ENCODE results near the gene RHEBL1.

DNA sequence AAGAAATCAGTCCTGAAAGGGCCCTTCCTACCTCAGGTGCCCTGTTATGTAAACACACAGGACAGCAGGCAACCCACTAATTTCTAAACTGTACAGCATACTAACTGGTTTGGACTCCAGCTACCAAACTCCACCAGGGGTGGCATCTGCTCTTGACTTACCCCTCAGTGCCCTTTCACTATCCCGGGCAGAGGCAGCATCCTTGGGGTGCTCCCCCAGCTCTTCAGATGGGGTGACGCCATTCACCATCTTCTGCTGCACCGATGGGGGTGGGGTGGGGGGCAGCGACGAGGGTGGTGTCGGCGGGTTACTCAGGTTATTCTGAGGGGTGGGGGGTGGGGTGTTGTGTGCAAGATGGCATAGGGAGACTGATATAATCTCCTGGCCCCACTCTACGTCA is 39.7 kb downstream of the RHEBL1 start:
- TF ChIP-seq, protein P1, sequence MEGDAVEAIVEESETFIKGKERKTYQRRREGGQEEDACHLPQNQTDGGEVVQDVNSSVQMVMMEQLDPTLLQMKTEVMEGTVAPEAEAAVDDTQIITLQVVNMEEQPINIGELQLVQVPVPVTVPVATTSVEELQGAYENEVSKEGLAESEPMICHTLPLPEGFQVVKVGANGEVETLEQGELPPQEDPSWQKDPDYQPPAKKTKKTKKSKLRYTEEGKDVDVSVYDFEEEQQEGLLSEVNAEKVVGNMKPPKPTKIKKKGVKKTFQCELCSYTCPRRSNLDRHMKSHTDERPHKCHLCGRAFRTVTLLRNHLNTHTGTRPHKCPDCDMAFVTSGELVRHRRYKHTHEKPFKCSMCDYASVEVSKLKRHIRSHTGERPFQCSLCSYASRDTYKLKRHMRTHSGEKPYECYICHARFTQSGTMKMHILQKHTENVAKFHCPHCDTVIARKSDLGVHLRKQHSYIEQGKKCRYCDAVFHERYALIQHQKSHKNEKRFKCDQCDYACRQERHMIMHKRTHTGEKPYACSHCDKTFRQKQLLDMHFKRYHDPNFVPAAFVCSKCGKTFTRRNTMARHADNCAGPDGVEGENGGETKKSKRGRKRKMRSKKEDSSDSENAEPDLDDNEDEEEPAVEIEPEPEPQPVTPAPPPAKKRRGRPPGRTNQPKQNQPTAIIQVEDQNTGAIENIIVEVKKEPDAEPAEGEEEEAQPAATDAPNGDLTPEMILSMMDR (conservative IDR thresholded peaks at IDR 0.05; ENCODE audit: low read depth, low read length) = no peak
- no peak for TF ChIP-seq EZH2 (IDR thresholded peaks at IDR 0.05; ENCODE audit: borderline replicate concordance, low read depth, low read length, poor library complexity, severe bottlenecking)

All from A673 (cell line).